Spinal cord (tissue), 10 donors: ENCODE measurements around the gene RABEP1. TPM values are rescaled to one million over a fixed set of nuclear protein-coding genes. Genes with fewer than 3 reads are reported as not detected.
"Not testable (repeated sequence)": the region's sequence is repeated elsewhere in the genome, so short reads cannot be mapped to it uniquely, and the experiment has no call there.

Source experiments
- DNase-seq, 6 donors: peaks; one replicate each; pipeline versions ENCODE4 v3.0.0 to v3.0.0-alpha.2; 2013 to 2015; ENCODE audit warnings: low spot score in 6 of 6, low read depth in 4 of 6
- H3K27ac ChIP-seq: one replicate; pipeline ENCODE4 v1.5.1; 2013; ENCODE audit warnings: low read depth, low read length, control low read depth
- H3K27me3 ChIP-seq: one replicate; pipeline ENCODE4 v1.6.1; 2013; ENCODE audit warnings: low read length; ENCODE audit not compliant: control insufficient read depth, insufficient read depth
- H3K36me3 ChIP-seq: one replicate; pipeline ENCODE4 v1.6.1; 2013; ENCODE audit warnings: low read length; ENCODE audit not compliant: control insufficient read depth, insufficient read depth
- H3K4me1 ChIP-seq: one replicate; pipeline ENCODE4 v1.6.1; 2013; ENCODE audit warnings: low read length; ENCODE audit not compliant: control insufficient read depth, insufficient read depth
- H3K4me3 ChIP-seq: one replicate; pipeline ENCODE4 v1.5.1; 2013; ENCODE audit warnings: low read depth, low read length, control low read depth
- H3K9me3 ChIP-seq: one replicate; pipeline ENCODE4 v1.6.1; 2013; ENCODE audit warnings: low read length; ENCODE audit not compliant: control insufficient read depth, insufficient read depth
- WGBS: methylation state at CpG from one replicate; pipeline ENCODE4 v1.1.5; 2013; ENCODE audit warnings: missing lambda C conversion rate; ENCODE audit not compliant: insufficient coverage; 5-methylcytosine and 5-hydroxymethylcytosine counted together
- long read RNA-seq, 4 donors: transcript quantifications; one replicate each; lab custom pipeline, GENCODE V29; 2026
- polyA plus RNA-seq, 2 donors: library from polyadenylated mRNA; unstranded; fragments of 120-200 nt; gene quantifications; one replicate each; pipeline ENCODE4 v1.2.1, GENCODE V29; 2013; ENCODE audit not compliant: insufficient read length in 2 of 2
- total RNA-seq, 2 donors: library from RNA; depleted of rRNA in 1 of 2; stranded (reverse); fragments of 120-200 nt in 1 of 2; fragments of >200 nt in 1 of 2; gene quantifications; one replicate each; pipeline versions ENCODE4 v1.2.3 to v1.2.4, GENCODE V29; 2013 to 2014
- donor health status: healthy.

Gene RABEP1, protein sequence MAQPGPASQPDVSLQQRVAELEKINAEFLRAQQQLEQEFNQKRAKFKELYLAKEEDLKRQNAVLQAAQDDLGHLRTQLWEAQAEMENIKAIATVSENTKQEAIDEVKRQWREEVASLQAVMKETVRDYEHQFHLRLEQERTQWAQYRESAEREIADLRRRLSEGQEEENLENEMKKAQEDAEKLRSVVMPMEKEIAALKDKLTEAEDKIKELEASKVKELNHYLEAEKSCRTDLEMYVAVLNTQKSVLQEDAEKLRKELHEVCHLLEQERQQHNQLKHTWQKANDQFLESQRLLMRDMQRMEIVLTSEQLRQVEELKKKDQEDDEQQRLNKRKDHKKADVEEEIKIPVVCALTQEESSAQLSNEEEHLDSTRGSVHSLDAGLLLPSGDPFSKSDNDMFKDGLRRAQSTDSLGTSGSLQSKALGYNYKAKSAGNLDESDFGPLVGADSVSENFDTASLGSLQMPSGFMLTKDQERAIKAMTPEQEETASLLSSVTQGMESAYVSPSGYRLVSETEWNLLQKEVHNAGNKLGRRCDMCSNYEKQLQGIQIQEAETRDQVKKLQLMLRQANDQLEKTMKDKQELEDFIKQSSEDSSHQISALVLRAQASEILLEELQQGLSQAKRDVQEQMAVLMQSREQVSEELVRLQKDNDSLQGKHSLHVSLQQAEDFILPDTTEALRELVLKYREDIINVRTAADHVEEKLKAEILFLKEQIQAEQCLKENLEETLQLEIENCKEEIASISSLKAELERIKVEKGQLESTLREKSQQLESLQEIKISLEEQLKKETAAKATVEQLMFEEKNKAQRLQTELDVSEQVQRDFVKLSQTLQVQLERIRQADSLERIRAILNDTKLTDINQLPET
- total RNA-seq: 10 to 100 TPM; 72.0 to 83.7 TPM
- polyA plus RNA-seq: 100 to 1,000 TPM in 1 of 2 donors, 10 to 100 TPM in 1; 90.9 to 105 TPM
- long read RNA-seq, donor 1, full-length matches to known transcripts: 15 of 32 reads
- long read RNA-seq, donor 1, partial matches to known transcripts: 12 of 32 reads
- long read RNA-seq, donor 1, other reads (novel, unspliced or antisense): 5 of 32 reads
- long read RNA-seq, donor 2, full-length matches to known transcripts: 4 of 4 reads
- long read RNA-seq, donor 2, partial matches to known transcripts: 0 of 4 reads
- long read RNA-seq, donor 2, other reads (novel, unspliced or antisense): 0 of 4 reads
- long read RNA-seq, donor 3, full-length matches to known transcripts: 1 of 1 reads
- long read RNA-seq, donor 3, partial matches to known transcripts: 0 of 1 reads
- long read RNA-seq, donor 3, other reads (novel, unspliced or antisense): 0 of 1 reads
- long read RNA-seq, donor 4, full-length matches to known transcripts: 4 of 135 reads
- long read RNA-seq, donor 4, partial matches to known transcripts: 89 of 135 reads
- long read RNA-seq, donor 4, other reads (novel, unspliced or antisense): 42 of 135 reads

GRCh38 chr17:5281814-5282641, at the start of gene RABEP1:
TSS of gene RABEP1 (plus strand) at chr17:5282284. CDS start at chr17:5282487, 203 bp downstream.
- under 1% methylated on average over 93 of the region's 98 CpGs for WGBS
- DNase-seq: peak; percentile 53 to 97 (median 88)
- Histone ChIP-seq H3K4me1 (no peaks in the 10 kb centered on the region), H3K27ac (peak within 1 kb of the TSS; percentile 54), H3K9me3 (no peaks in the 10 kb centered on the region), H3K27me3 (no peaks in the 10 kb centered on the region), H3K36me3 (no peaks in the 10 kb centered on the region), H3K4me3 (peak within 1 kb of the TSS; percentile 64)

DNA sequence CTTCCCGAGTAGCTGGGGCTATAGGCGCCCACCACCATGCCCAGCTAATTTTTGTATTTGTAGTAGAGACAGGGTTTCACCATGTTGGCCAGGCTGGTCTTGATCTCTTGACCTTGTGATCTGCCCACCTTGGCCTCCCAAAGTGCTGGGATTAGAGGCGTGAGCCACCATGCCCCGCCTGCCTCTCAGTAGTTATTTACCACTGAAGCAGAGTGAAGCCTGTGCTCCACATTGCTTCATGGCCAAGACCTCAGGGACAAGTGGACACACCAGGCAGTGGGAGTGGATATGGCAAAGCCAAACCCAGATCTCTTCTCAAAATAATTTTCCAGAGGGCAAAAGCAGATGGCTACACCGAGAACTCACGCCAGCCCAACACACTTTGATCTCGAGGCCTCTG, 48.6 kb upstream of the RABEP1 start:
- 92% methylated on average over 6 of the region's 7 CpGs for WGBS
- H3K36me3 ChIP-seq: peaks cover 32% of the 10 kb centered on the region
- H3K4me1 ChIP-seq, DNase-seq, H3K9me3 ChIP-seq, H3K27ac ChIP-seq, H3K27me3 ChIP-seq, H3K4me3 ChIP-seq: not testable (repeated sequence)

DNA sequence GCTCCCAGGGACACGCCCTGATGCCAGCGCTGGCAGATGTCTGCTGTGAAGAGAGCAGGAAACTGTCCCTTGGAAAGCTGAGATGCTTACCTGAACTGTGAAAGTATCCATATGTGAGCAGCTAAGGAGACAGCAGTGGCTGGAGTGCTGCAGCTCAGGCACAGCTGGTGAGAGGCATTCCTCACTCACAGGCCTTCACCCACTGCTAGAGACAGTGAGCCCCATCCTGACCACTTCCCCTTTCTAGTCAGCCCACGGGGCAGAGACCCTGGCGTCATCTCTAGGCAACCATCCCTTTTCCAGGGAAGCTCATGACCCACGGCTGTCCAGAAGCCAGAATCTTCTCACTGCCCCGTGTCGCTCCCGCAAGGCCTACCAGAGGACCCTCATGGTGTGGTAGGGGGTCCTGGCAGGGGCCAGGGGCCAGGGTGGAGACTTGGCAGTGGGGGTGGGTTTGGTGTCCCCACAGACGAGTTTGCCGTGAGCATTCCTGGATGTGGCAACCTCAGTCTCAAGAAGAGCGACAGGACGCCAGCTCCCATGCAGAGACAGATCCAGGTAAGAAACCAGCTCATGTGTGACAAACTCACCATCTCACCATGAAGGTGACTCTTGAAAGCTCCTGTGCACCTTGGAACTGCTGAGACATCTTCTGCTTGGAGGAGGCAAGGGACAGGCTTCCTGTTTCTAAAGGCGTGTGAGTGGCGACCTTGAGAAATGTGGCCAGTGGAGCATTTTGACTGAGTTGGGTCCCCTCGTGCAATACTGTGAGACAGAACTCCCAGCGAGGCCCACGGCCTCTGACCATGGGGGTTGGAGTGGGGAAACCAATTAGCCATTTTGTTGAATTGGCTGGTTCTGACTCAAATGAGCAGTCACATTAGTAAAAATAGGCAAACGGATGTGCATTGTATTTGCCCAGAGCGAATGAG, 47.2 kb upstream of the RABEP1 start, which contains the start of gene SCIMP:
SCIMP (minus strand) TSS at position 216 of the 932 bp plus-strand sequence; CDS start at position 111, 105 bp downstream.
- no peak within 1 kb of the TSS for H3K4me3 ChIP-seq
- H3K27ac ChIP-seq: no peak within 1 kb of the TSS
- DNase-seq: no peak

GRCh38 chr17:5236938-5237540, 45.0 kb upstream of the RABEP1 start:
- Histone ChIP-seq H3K4me1 (no peaks in the 10 kb centered on the region), H3K36me3 (peaks cover 13% of the 10 kb centered on the region), H3K9me3 (no peaks in the 10 kb centered on the region), H3K4me3 (no peak overlapping the region), H3K27ac (no peak overlapping the region), H3K27me3 (no peaks in the 10 kb centered on the region)
- WGBS: 83% methylated on average over 1 of the region's 3 CpGs
- no peak for DNase-seq

More for the DNA sequence above, 47.2 kb upstream of the RABEP1 start, which contains the start of gene SCIMP:
- H3K36me3 ChIP-seq: peaks cover 24% of the 10 kb centered on the region
- WGBS: 93% methylated on average over 16 of the region's 19 CpGs
- H3K9me3 ChIP-seq: no peaks in the 10 kb centered on the region
- H3K4me1 ChIP-seq: no peaks in the 10 kb centered on the region
- H3K27me3 ChIP-seq: no peaks in the 10 kb centered on the region

DNA sequence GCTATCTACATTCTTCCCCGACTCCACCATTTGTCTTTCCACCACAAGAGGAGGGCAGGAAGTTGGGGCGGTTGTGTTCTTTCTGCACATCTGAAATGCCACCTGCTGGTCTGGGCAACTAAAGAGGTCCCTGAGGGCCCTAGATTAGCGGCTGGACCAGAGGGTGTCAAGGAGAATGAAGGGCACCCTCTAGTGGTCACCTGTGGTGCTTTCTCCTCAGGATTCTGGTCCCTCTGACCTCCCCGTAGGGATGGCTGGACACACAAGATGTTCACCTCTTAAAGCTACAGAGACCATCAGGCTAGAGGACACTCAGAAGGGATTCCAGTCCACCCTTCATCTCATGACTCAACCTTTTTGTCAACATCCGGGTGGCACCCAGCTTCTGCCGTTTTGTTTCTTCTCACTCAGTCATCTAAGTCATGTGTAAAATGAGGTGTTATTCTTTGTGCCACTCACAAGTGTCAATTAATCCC, 44.5 kb upstream of the RABEP1 start:
- Histone ChIP-seq H3K36me3 (peaks cover 13% of the 10 kb centered on the region), H3K4me1 (no peaks in the 10 kb centered on the region), H3K27ac (no peak overlapping the region), H3K27me3 (no peaks in the 10 kb centered on the region), H3K4me3 (no peak overlapping the region), H3K9me3 (no peaks in the 10 kb centered on the region)
- 5% methylated on average over 2 of the region's 6 CpGs for WGBS
- DNase-seq: no peak

- H3K27me3 ChIP-seq: no peaks in the 10 kb centered on the region
- H3K4me3 ChIP-seq: no peak overlapping the region
- H3K36me3 ChIP-seq: peaks cover 13% of the 10 kb centered on the region
- no peaks in the 10 kb centered on the region for H3K4me1 ChIP-seq
- H3K27ac ChIP-seq: no peak overlapping the region
- DNase-seq: no peak
- no peaks in the 10 kb centered on the region for H3K9me3 ChIP-seq
- WGBS: 24% methylated on average over 3 of the region's 4 CpGs
Measured at GRCh38 chr17:5238333-5238732, 43.8 kb upstream of the RABEP1 start.

- H3K4me1 ChIP-seq, H3K27ac ChIP-seq, H3K36me3 ChIP-seq, H3K27me3 ChIP-seq, H3K9me3 ChIP-seq, DNase-seq, H3K4me3 ChIP-seq: not testable (repeated sequence)
- 81% methylated on average over 7 of the region's 7 CpGs for WGBS
Measured at GRCh38 chr17:5239769-5240168, 42.3 kb upstream of the RABEP1 start.
